GM12873 (cell line): Measurements from ENCODE around the gene NSUN4.

Experiments used
- CTCF ChIP-seq: IDR thresholded peaks from 2 replicates; pipeline ENCODE4 v1.5.1; 2012; ENCODE audit warnings: low read depth, mild to moderate bottlenecking, moderate library complexity, low read length, control low read depth; ENCODE audit not compliant: insufficient read depth; ENCODE audit errors: missing control alignments

The NSUN4 gene

GRCh38 chr1:46372431-46372830 is 31.8 kb downstream of the NSUN4 start:
- TF ChIP-seq CTCF = no peak

DNA sequence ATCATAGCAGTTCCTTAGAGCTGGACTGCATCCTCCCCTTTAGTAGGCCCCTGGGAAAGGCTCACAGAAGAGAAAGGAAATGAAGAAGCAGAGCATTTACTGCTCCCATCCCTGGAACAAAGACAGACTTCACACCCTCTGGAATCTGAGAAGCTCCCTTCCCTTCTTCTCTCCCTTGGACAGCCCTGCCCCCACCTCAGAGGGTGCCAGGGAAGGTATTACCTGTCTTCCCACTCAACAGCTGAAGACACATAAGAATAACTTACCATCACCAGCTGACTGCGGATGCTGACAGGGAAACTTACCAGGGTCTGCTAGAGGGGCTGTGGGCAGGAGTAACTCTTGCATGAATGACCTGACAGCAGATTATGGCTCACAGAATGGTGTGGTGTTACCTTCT is 39.4 kb downstream of the NSUN4 start:
- TF ChIP-seq CTCF = no peak

GRCh38 chr1:46380508-46380907 is 39.9 kb downstream of the NSUN4 start:
- no peak for TF ChIP-seq CTCF

DNA sequence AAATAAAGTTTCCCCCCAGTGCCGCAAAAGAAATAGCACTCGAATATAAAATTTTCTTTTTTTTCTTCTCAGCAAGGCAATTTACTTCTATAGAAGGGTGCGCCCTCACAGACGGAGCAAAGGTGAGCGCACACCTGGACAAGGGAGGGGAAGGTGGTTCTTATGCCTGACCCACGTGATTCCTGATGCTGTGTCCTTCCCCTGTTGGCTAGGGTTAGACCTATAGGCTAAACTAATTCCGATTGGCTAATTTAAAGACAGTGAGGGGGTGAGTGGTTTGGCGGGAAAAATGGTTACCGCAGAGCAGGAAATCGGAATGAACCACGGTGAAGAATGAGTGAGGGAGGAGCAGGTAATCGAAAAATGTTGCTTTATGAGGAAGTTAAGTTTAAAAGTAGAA is 52.9 kb downstream of the NSUN4 start:
- TF ChIP-seq CTCF = no peak

GRCh38 chr1:46394108-46394871 is 53.7 kb downstream of the NSUN4 start, which contains the start of gene FAAH:
FAAH (plus strand) TSS chr1:46394317; CDS start chr1:46394349, 32 bp downstream.
- no peak for TF ChIP-seq CTCF

DNA sequence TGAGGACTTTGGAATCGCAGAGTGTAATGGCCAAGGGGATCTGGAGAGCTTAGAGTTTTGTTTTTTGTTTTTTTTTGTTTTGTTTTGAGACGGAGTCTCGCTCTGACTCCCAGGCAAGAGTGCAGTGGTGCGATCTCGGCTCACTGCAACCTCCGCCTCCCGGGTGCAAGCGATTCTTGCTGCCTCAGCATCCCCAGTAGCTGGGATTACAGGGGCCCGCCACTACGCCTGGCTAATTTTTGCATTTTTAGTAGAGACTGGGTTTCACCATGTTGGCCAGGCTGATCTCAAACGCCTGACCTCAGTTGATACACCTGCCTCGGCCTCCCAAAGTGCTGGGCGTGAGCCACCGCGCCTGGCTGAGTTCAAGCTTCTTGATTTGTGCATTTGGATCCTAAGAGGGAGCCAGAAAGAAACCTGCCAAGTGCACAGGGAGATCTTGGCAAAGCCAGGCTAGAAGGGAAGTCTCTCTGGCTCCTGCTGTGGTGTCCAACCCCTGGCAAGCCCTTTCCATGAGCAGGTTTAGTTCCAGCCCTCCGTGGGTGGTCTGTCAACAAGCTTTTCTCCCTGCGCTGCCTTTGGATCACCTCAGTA is 54.4 kb downstream of the NSUN4 start:
- no peak for TF ChIP-seq CTCF

DNA sequence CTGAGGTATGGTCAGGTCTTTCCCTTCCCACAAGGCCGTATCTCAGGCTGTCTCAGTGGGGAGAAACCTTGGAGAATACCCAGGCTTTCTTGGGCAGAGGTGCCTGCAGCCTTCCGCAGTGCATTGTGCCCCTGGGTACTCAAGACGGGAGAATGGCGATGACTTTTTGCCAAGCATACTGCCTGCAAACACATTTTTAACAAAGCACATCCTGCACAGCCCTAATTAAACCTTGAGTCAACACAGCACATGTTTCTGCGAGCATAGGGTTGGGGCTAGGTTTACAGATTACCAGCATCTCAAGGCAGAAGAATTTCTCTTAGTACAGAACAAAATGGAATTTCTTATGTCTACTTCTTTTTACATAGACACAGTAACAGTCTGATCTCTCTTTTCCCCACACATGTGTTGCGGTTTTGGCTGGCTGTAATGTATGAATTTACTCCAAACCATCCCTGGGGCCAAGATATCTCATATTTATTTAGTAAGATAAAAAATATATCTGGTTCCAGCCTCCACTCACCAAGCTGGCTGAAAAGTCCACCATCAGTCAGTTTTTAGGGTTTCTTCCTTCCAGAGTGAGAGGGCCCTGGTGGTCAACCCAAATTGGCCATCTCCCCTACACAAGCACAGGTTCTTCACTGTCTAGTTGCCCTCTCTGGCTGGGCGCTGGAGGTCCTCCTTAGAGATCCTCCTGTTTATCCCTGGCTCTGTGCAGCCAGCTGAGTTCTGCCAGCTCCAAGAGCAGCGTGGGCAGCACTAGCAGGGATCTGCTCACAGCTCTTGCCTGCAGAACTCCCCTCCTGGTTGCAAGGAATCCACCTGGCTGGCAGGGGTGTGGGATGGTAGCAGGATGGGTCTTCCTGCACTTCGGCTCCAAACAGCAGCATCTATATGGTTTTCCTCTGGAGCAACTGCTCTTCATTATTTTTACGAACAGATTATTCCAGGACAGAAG is 56.1 kb downstream of the NSUN4 start:
- TF ChIP-seq CTCF = no peak
